Measurements from ENCODE around the gene CDC25A. TPM values are rescaled to one million over a fixed set of nuclear protein-coding genes. Genes with fewer than 3 reads are reported as not detected.
A peak's percentile ranks its signal among the peaks of the same experiment; 100 is the strongest.

CDC25A gene
- total RNA-seq, result 10 to 100 TPM in 1 of 2 donors, 1 to 10 TPM in 1; 5.3 to 23.7 TPM

GRCh38 chr3:48188266-48189201, at the start of gene CDC25A:
TSS of gene CDC25A (minus strand) at chr3:48188417. CDS start at chr3:48187947, 470 bp downstream.
- TF ChIP-seq CTCF (IDR thresholded peaks at IDR 0.05), result no peak
- H3K27ac ChIP-seq, result peak within 1 kb of the TSS; percentile 37
- H3K4me1 ChIP-seq, result no peaks in the 10 kb centered on the region
- no peaks in the 10 kb centered on the region for H3K36me3 ChIP-seq
- intact Hi-C loops (cut with DNase I), result no loop called here
- no peaks in the 10 kb centered on the region for H3K27me3 ChIP-seq
- H3K4me3 ChIP-seq, result peak within 1 kb of the TSS; percentile 97
- H3K9me3 ChIP-seq, result no peaks in the 10 kb centered on the region
- H3K9ac ChIP-seq (ENCODE audit: low read depth in 2 of 2, low read length in 2 of 2), result peak within 1 kb of the TSS; percentile 76 to 83
- peak; percentile 98 for DNase-seq

GRCh38 chr3:48236531-48236930, 48.3 kb upstream of the CDC25A start:
- H3K4me1 ChIP-seq, result no peaks in the 10 kb centered on the region
- no peaks in the 10 kb centered on the region for H3K27me3 ChIP-seq
- no peak overlapping the region for H3K27ac ChIP-seq

GRCh38 chr3:48233542-48233941, 45.3 kb upstream of the CDC25A start:
- Histone ChIP-seq H3K9ac (ENCODE audit: low read depth in 2 of 2, low read length in 2 of 2) (no peak overlapping the region), H3K4me3 (no peak overlapping the region), H3K9me3 (no peaks in the 10 kb centered on the region), H3K27ac (no peak overlapping the region), H3K4me1 (no peaks in the 10 kb centered on the region), H3K27me3 (no peaks in the 10 kb centered on the region), H3K36me3 (no peaks in the 10 kb centered on the region)
- TF ChIP-seq CTCF (IDR thresholded peaks at IDR 0.05), result no peak
- no peak for DNase-seq
- intact Hi-C loops (cut with DNase I), result no loop called here

More at GRCh38 chr3:48236531-48236930, 48.3 kb upstream of the CDC25A start:
- H3K36me3 ChIP-seq, result no peaks in the 10 kb centered on the region
- H3K9ac ChIP-seq (ENCODE audit: low read depth in 2 of 2, low read length in 2 of 2), result no peak overlapping the region
- intact Hi-C loops (cut with DNase I), result no loop called here
- DNase-seq, result no peak
- H3K9me3 ChIP-seq, result no peaks in the 10 kb centered on the region
- TF ChIP-seq CTCF (IDR thresholded peaks at IDR 0.05), result no peak
- H3K4me3 ChIP-seq, result no peak overlapping the region

- H3K4me3 ChIP-seq, result no peak overlapping the region
- TF ChIP-seq CTCF (IDR thresholded peaks at IDR 0.05), result peak; percentile 18
- H3K27ac ChIP-seq, result no peak overlapping the region
- intact Hi-C loops (cut with DNase I), result no loop called here
- peak; percentile 66 for DNase-seq
- peak overlapping the region in 1 of 2 donors; percentile 34 for H3K9ac ChIP-seq (ENCODE audit: low read depth in 2 of 2, low read length in 2 of 2)
- no peaks in the 10 kb centered on the region for H3K4me1 ChIP-seq
- no peaks in the 10 kb centered on the region for H3K27me3 ChIP-seq
- H3K36me3 ChIP-seq, result no peaks in the 10 kb centered on the region
- H3K9me3 ChIP-seq, result no peaks in the 10 kb centered on the region
Measured at GRCh38 chr3:48232734-48233133, 44.5 kb upstream of the CDC25A start.

GRCh38 chr3:48232232-48232631, 44.0 kb upstream of the CDC25A start:
- Histone ChIP-seq H3K4me1 (no peaks in the 10 kb centered on the region), H3K27ac (no peak overlapping the region), H3K4me3 (no peak overlapping the region), H3K27me3 (no peaks in the 10 kb centered on the region), H3K36me3 (no peaks in the 10 kb centered on the region), H3K9ac (ENCODE audit: low read depth in 2 of 2, low read length in 2 of 2) (peak overlapping the region in 1 of 2 donors; percentile 34), H3K9me3 (no peaks in the 10 kb centered on the region)
- TF ChIP-seq CTCF (IDR thresholded peaks at IDR 0.05), result no peak
- intact Hi-C loops (cut with DNase I), result no loop called here
- DNase-seq, result no peak
